GM06990 (cell line): ENCODE data around the gene TNRC18.
A peak's percentile ranks its signal among the peaks of the same experiment; 100 is the strongest.
"Not testable (repeated sequence)": the region's sequence is repeated elsewhere in the genome, so short reads cannot be mapped to it uniquely, and the experiment has no call there.

Experiments
- DNase-seq: peaks from one replicate; pipeline ENCODE4 v3.0.0-alpha.2; 2011; ENCODE audit not compliant: insufficient read length; ENCODE audit errors: extremely low read depth
- H3K27me3 ChIP-seq: replicated peaks from 2 replicates; pipeline ENCODE4 v1.6.0; 2011; ENCODE audit warnings: low read length; ENCODE audit not compliant: control insufficient read depth, insufficient read depth
- H3K36me3 ChIP-seq: 2 replicates; pipeline ENCODE4 v1.5.1; 2011; ENCODE audit warnings: low read length; ENCODE audit not compliant: control insufficient read depth, insufficient read depth
- H3K4me3 ChIP-seq: replicated peaks from 2 replicates; pipeline ENCODE4 v1.5.1; 2011; ENCODE audit warnings: low read depth, mild to moderate bottlenecking, control low read depth, low read length
- CTCF ChIP-seq: IDR thresholded peaks from 2 replicates; pipeline ENCODE4 v1.5.1; 2011; ENCODE audit warnings: low read length, control low read depth, mild to moderate bottlenecking, inconsistent platforms; ENCODE audit not compliant: insufficient read depth, poor library complexity, severe bottlenecking

Gene TNRC18

GRCh38 chr7:5334671-5335070, 89.0 kb downstream of the TNRC18 start:
- no peaks in the 10 kb centered on the region for H3K27me3 ChIP-seq
- no peak overlapping the region for H3K4me3 ChIP-seq
- no peak for DNase-seq
- H3K36me3 ChIP-seq = peaks cover 10% of the 10 kb centered on the region
- no peak for TF ChIP-seq CTCF

GRCh38 chr7:5333121-5334045, 90.3 kb downstream of the TNRC18 start:
- no peak for TF ChIP-seq CTCF
- H3K27me3 ChIP-seq = no peaks in the 10 kb centered on the region
- H3K36me3 ChIP-seq = peaks cover 8% of the 10 kb centered on the region
- H3K4me3 ChIP-seq = no peak overlapping the region
- peak; percentile 43 for DNase-seq

- TF ChIP-seq CTCF = no peak
- DNase-seq = no peak
- no peak overlapping the region for H3K4me3 ChIP-seq
- no peaks in the 10 kb centered on the region for H3K27me3 ChIP-seq
- H3K36me3 ChIP-seq = peaks cover 8% of the 10 kb centered on the region
These were observed 91.1 kb downstream of the TNRC18 start for GRCh38 chr7:5332579-5332978.

- no peak for DNase-seq
- Histone ChIP-seq H3K4me3 (no peak overlapping the region), H3K27me3 (no peaks in the 10 kb centered on the region), H3K36me3 (peaks cover 8% of the 10 kb centered on the region)
- TF ChIP-seq CTCF = no peak
These were observed 93.3 kb downstream of the TNRC18 start for GRCh38 chr7:5330288-5330687.

GRCh38 chr7:5324961-5325360, 98.7 kb downstream of the TNRC18 start:
- TF ChIP-seq CTCF = no peak
- Histone ChIP-seq H3K27me3 (no peaks in the 10 kb centered on the region), H3K36me3 (peaks cover 9% of the 10 kb centered on the region), H3K4me3 (no peak overlapping the region)
- DNase-seq = no peak

- not testable (repeated sequence) for H3K27me3 ChIP-seq, DNase-seq, H3K36me3 ChIP-seq, H3K4me3 ChIP-seq
These were observed 99.5 kb downstream of the TNRC18 start for GRCh38 chr7:5323800-5324781.
